Naive thymus-derived CD4-positive, alpha-beta T cell (primary cell): ENCODE results near the gene BCL2L15. TPM values are rescaled to one million over a fixed set of nuclear protein-coding genes. Genes with fewer than 3 reads are reported as not detected.
"Not testable (repeated sequence)": the region's sequence is repeated elsewhere in the genome, so short reads cannot be mapped to it uniquely, and the experiment has no call there.

Experiments used
- ATAC-seq: fragments of 150-1000 bp; cut with Tn5 transposase; 2 replicates; pipeline ENCODE4 v1.10.0; 2021; ENCODE audit warnings: mild to moderate bottlenecking, moderate library complexity
- CTCF ChIA-PET: fragments of 350-600 bp; sonication (Branson Sonifier 250); formaldehyde crosslinking; loops from one replicate; lab custom pipeline; 2021; ENCODE audit warnings: antibody characterized with exemption; lab: Charles Lee
- POLR2A ChIA-PET: fragments of 350-600 bp; sonication (Branson Sonifier 250); formaldehyde crosslinking; loops from one replicate; lab custom pipeline; 2021; ENCODE audit warnings: antibody characterized with exemption, inconsistent platforms; lab: Charles Lee
- DNase-seq, 9 donors: peaks; one replicate each; pipeline versions ENCODE4 v3.0.0 to v3.0.0-alpha.2; 2020 to 2022; ENCODE audit warnings: mixed read lengths in 1 of 9
- H3K27ac ChIP-seq: one replicate; pipeline ENCODE4 v1.7.0; 2013; ENCODE audit warnings: mild to moderate bottlenecking, low read depth, low read length, moderate library complexity
- H3K27me3 ChIP-seq, 2 donors: one replicate each; pipeline ENCODE4 v1.7.0; 2013; ENCODE audit warnings: low read length in 2 of 2, mild to moderate bottlenecking in 2 of 2, moderate library complexity in 2 of 2; ENCODE audit not compliant: control insufficient read depth in 2 of 2, insufficient read depth in 2 of 2
- H3K36me3 ChIP-seq, 3 experiments: 1 replicate in 2 of 3; 2 replicates in 1 of 3; pipeline ENCODE4 v1.7.0; 2013; ENCODE audit warnings: low read length in 3 of 3, mild to moderate bottlenecking in 3 of 3, moderate library complexity in 1 of 3; ENCODE audit not compliant: insufficient read depth in 3 of 3, control insufficient read depth in 2 of 3
- H3K4me1 ChIP-seq, 2 donors: one replicate each; pipeline ENCODE4 v1.7.0; 2013; ENCODE audit warnings: low read length in 2 of 2, mild to moderate bottlenecking in 2 of 2, moderate library complexity in 1 of 2; ENCODE audit not compliant: control insufficient read depth in 2 of 2, insufficient read depth in 2 of 2
- H3K4me3 ChIP-seq: 2 replicates; pipeline ENCODE4 v1.7.0; 2013; ENCODE audit warnings: mild to moderate bottlenecking, low read length
- H3K9me3 ChIP-seq, 3 experiments: 1 replicate in 2 of 3; 2 replicates in 1 of 3; pipeline ENCODE4 v1.7.0; 2013; ENCODE audit warnings: low read length in 3 of 3; ENCODE audit not compliant: control insufficient read depth in 2 of 3
- H3K27ac Mint-ChIP-seq, 9 donors: one replicate each; pipeline ENCODE4 v1.8.0; 2020 to 2022; ENCODE audit warnings: mixed read lengths in 9 of 9, mild to moderate bottlenecking in 8 of 9, moderate library complexity in 5 of 9, inconsistent platforms in 2 of 9
- H3K27me3 Mint-ChIP-seq, 5 donors: one replicate each; pipeline ENCODE4 v1.8.0; 2021 to 2022; ENCODE audit warnings: mixed read lengths in 5 of 5, mild to moderate bottlenecking in 1 of 5
- H3K36me3 Mint-ChIP-seq, 5 donors: one replicate each; pipeline ENCODE4 v1.8.0; 2020 to 2022; ENCODE audit warnings: mixed read lengths in 5 of 5, mild to moderate bottlenecking in 3 of 5, inconsistent platforms in 1 of 5
- H3K4me1 Mint-ChIP-seq, 7 donors: one replicate each; pipeline ENCODE4 v1.8.0; 2020 to 2022; ENCODE audit warnings: mixed read lengths in 7 of 7, mild to moderate bottlenecking in 3 of 7, inconsistent platforms in 1 of 7
- H3K4me3 Mint-ChIP-seq, 10 donors: one replicate each; pipeline ENCODE4 v1.8.0; 2020 to 2022; ENCODE audit warnings: mild to moderate bottlenecking in 10 of 10, mixed read lengths in 10 of 10, moderate library complexity in 6 of 10, inconsistent platforms in 2 of 10
- H3K9me3 Mint-ChIP-seq, 11 donors: one replicate each; pipeline ENCODE4 v1.8.0; 2020 to 2022; ENCODE audit warnings: mixed read lengths in 11 of 11, mild to moderate bottlenecking in 4 of 11, inconsistent platforms in 1 of 11, moderate library complexity in 1 of 11
- intact Hi-C, 2 donors: fragments of 100-400 bp; cut with micrococcal nuclease; formaldehyde crosslinking; loops; one replicate each; pipeline ENCODE4 v1.15.1; 2023
- polyA plus RNA-seq, 2 donors: library from polyadenylated mRNA; unstranded; fragments of 300-500 nt; fragmentation: Illumina TruSeq; gene quantifications; one replicate each; pipeline ENCODE4 v1.2.3, GENCODE V29; 2021
- total RNA-seq, 6 experiments: library from RNA in 5 of 6; stranded (reverse) in 5 of 6; gene quantifications; 1 replicate in 5 of 6; 2 replicates in 1 of 6; pipeline ENCODE4 v1.2.3 and lab custom pipeline; 2021 to 2026

BCL2L15 gene
- total and polyA plus RNA-seq, 7 experiments from 2014 or later, result 0.60 to 7.5 (median 1.6) TPM; not detected in 1

- ChIA-PET CTCF (interaction anchor here (0.9 to 1.0 kb wide), 2 partner anchors 18 to 426 kb away, joined by 3 read pairs; no protein-coding TSS in a partner anchor), POLR2A (interaction anchor here (0.7 to 2.1 kb wide), 3 partner anchors 13 to 90 kb away, joined by 3 to 7 read pairs (median 4); no protein-coding TSS in a partner anchor)
- Mint-ChIP-seq H3K4me1 (peaks cover 14 to 29% (median 21%) of the 10 kb centered on the region in 7 donors), H3K9me3 (no peaks in the 10 kb centered on the region), H3K4me3 (no peak overlapping the region), H3K27me3 (no peaks in the 10 kb centered on the region), H3K36me3 (peaks cover 14 to 48% (median 38%) of the 10 kb centered on the region in 5 donors), H3K27ac (peak overlapping the region in 4 of 9 donors; percentile 9 to 68 (median 56))
- peaks cover 0 to 43% (median 5%) of the 10 kb centered on the region in 3 experiments for H3K36me3 ChIP-seq
- ATAC-seq (no peak), DNase-seq (no peak)
- H3K27me3 ChIP-seq, result no peaks in the 10 kb centered on the region
- H3K27ac ChIP-seq, result no peak overlapping the region
- peaks cover 0 to 25% of the 10 kb centered on the region in 2 donors for H3K4me1 ChIP-seq
- no peaks in the 10 kb centered on the region for H3K9me3 ChIP-seq
- no peak overlapping the region for H3K4me3 ChIP-seq
- intact Hi-C loops, result no loop called here
Observed at GRCh38 chr1:113856401-113856790, 31.0 kb downstream of the BCL2L15 start.

GRCh38 chr1:113855630-113856400 lies 31.6 kb downstream of the BCL2L15 start:
- no peak for ATAC-seq
- Mint-ChIP-seq H3K36me3 (peaks cover 14 to 47% (median 40%) of the 10 kb centered on the region in 5 donors), H3K9me3 (peaks cover 0 to 1% (median 0%) of the 10 kb centered on the region in 11 donors), H3K27ac (peak overlapping the region in 5 of 9 donors; percentile 6 to 68 (median 54)), H3K4me1 (peaks cover 17 to 27% (median 21%) of the 10 kb centered on the region in 7 donors), H3K4me3 (no peak overlapping the region), H3K27me3 (no peaks in the 10 kb centered on the region)
- no peaks in the 10 kb centered on the region for H3K27me3 ChIP-seq
- H3K36me3 ChIP-seq, result peaks cover 0 to 43% (median 5%) of the 10 kb centered on the region in 3 experiments
- H3K27ac ChIP-seq, result no peak overlapping the region
- no peaks in the 10 kb centered on the region for H3K9me3 ChIP-seq
- DNase-seq, result no peak
- no peak overlapping the region for H3K4me3 ChIP-seq
- ChIA-PET CTCF (interaction anchor here (0.9 kb wide), 1 partner anchor 17 kb away, joined by 3 read pairs; no protein-coding TSS in a partner anchor), POLR2A (interaction anchor here (0.7 kb wide), 1 partner anchor 91 kb away, joined by 3 read pairs; no protein-coding TSS in a partner anchor)
- H3K4me1 ChIP-seq, result peaks cover 1 to 22% of the 10 kb centered on the region in 2 donors
- intact Hi-C loops, result no loop called here

GRCh38 chr1:113854234-113854633 lies 33.1 kb downstream of the BCL2L15 start:
- H3K4me1 ChIP-seq, result peaks cover 10 to 14% of the 10 kb centered on the region in 2 donors
- H3K9me3 ChIP-seq, result no peaks in the 10 kb centered on the region
- Mint-ChIP-seq H3K36me3 (peaks cover 14 to 53% (median 40%) of the 10 kb centered on the region in 5 donors), H3K27ac (peak overlapping the region in 3 of 9 donors; percentile 16 to 46 (median 40)), H3K9me3 (peaks cover 0 to 6% (median 0%) of the 10 kb centered on the region in 11 donors), H3K4me3 (no peak overlapping the region), H3K27me3 (no peaks in the 10 kb centered on the region), H3K4me1 (peaks cover 14 to 23% (median 20%) of the 10 kb centered on the region in 7 donors)
- ATAC-seq (no peak), DNase-seq (no peak)
- CTCF ChIA-PET, result no interaction called here
- H3K4me3 ChIP-seq, result no peak overlapping the region
- no peaks in the 10 kb centered on the region for H3K27me3 ChIP-seq
- H3K27ac ChIP-seq, result no peak overlapping the region
- peaks cover 0 to 43% (median 5%) of the 10 kb centered on the region in 3 experiments for H3K36me3 ChIP-seq
- intact Hi-C loops, result loop anchor here in 1 of 2 donors (5.0 kb wide), 1 partner anchor 48 kb away; the partner anchor contains the start of gene AP4B1
- POLR2A ChIA-PET, result no interaction called here

- H3K9me3 ChIP-seq, POLR2A ChIA-PET, DNase-seq, H3K27me3 ChIP-seq, H3K4me3 Mint-ChIP-seq, H3K4me3 ChIP-seq, ATAC-seq, H3K27ac ChIP-seq, H3K9me3 Mint-ChIP-seq, H3K27me3 Mint-ChIP-seq: not testable (repeated sequence)
- CTCF ChIA-PET, result interaction anchor here (0.8 kb wide), 1 partner anchor 20 kb away, joined by 3 read pairs; no protein-coding TSS in a partner anchor
- H3K27ac Mint-ChIP-seq, result peak overlapping the region in 2 of 9 donors; percentile 46 to 50
- peaks cover 14 to 55% (median 42%) of the 10 kb centered on the region in 5 donors for H3K36me3 Mint-ChIP-seq
- peaks cover 13 to 20% (median 16%) of the 10 kb centered on the region in 7 donors for H3K4me1 Mint-ChIP-seq
- Histone ChIP-seq H3K36me3 (peaks cover 0 to 32% (median 0%) of the 10 kb centered on the region in 3 experiments), H3K4me1 (peaks cover 8 to 10% of the 10 kb centered on the region in 2 donors)
- intact Hi-C loops, result loop anchor here in 1 of 2 donors (5.0 kb wide), 1 partner anchor 50 kb away; the partner anchor contains the start of gene AP4B1
Observed at GRCh38 chr1:113852694-113853093, 34.7 kb downstream of the BCL2L15 start.

GRCh38 chr1:113850127-113850796 lies 37.1 kb downstream of the BCL2L15 start:
- ChIA-PET POLR2A (interaction anchor here (0.5 to 1.1 kb wide), 3 partner anchors 38 to 193 kb away, joined by 3 read pairs; partner anchors contain the start of gene RSBN1), CTCF (interaction anchor here (0.6 to 1.0 kb wide), 4 partner anchors 9 to 751 kb away, joined by 3 to 5 read pairs (median 4); partner anchors contain the start of gene AP4B1)
- Histone ChIP-seq H3K27me3 (no peaks in the 10 kb centered on the region), H3K36me3 (peaks cover 4 to 19% (median 10%) of the 10 kb centered on the region in 3 experiments), H3K4me3 (no peak overlapping the region), H3K4me1 (peaks cover 8 to 10% of the 10 kb centered on the region in 2 donors), H3K27ac (peak overlapping the region; percentile 49), H3K9me3 (peaks cover 0 to 3% (median 0%) of the 10 kb centered on the region in 3 experiments)
- peaks cover 13 to 56% (median 47%) of the 10 kb centered on the region in 5 donors for H3K36me3 Mint-ChIP-seq
- intact Hi-C loops, result loop anchor here in 1 of 2 donors (2.0 to 5.0 kb wide), 2 partner anchors 21 to 52 kb away; partner anchors contain the start of genes AP4B1 and PTPN22
- peak overlapping the region; percentile 72 to 95 (median 87) for H3K27ac Mint-ChIP-seq
- peaks cover 8 to 18% (median 16%) of the 10 kb centered on the region in 7 donors for H3K4me1 Mint-ChIP-seq
- H3K9me3 Mint-ChIP-seq, result peaks cover 0 to 11% (median 0%) of the 10 kb centered on the region in 11 donors
- H3K27me3 Mint-ChIP-seq, result no peaks in the 10 kb centered on the region
- DNase-seq (peak in 5 of 9 donors; percentile 12 to 40 (median 31)), ATAC-seq (peak; percentile 42)
- peak overlapping the region in 7 of 10 donors; percentile 20 to 55 (median 35) for H3K4me3 Mint-ChIP-seq
